GM11168 (cell line): ENCODE data around the gene MS4A7.

ENCODE experiments used
- in situ Hi-C: fragments of 300-500 bp; cut with MboI; formaldehyde crosslinking; loops from one replicate; pipeline ENCODE4 v1.12.0; 2022; ENCODE audit warnings: low sequenced_read_pairs; ENCODE audit not compliant: unreplicated experiment

MS4A7 gene

GRCh38 chr11:60367896-60368295 lies 10.4 kb upstream of the MS4A7 start:
- in situ Hi-C loops = no loop called here

DNA sequence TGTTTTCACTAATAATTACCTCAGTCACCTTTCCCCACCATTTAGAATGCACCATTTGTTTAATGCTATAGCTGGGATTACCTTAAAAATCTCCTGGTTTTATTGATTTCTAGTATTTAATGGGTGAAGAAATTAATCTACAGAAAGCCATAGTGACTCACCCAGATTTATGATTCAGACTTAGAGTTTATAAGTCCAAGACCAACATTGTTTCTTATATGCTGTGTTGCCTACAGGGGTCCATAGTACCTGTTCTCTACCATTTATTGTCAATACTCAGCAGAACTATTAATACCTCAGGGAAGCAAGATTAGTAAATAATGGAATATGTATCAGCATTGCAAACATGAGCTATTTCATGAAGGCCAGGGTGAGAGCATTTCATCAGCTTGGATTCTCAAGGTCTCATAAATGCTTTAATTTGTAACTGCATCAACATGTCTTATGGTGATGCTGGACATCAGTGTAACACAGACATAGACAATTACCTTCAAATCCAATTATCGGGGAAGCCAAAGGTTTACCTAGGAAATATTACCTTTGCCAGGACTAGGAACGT lies 8.0 kb upstream of the MS4A7 start:
- in situ Hi-C loops = no loop called here

GRCh38 chr11:60370811-60371298 lies 7.5 kb upstream of the MS4A7 start:
- in situ Hi-C loops = no loop called here

GRCh38 chr11:60371386-60371785 lies 6.9 kb upstream of the MS4A7 start:
- in situ Hi-C loops = no loop called here

DNA sequence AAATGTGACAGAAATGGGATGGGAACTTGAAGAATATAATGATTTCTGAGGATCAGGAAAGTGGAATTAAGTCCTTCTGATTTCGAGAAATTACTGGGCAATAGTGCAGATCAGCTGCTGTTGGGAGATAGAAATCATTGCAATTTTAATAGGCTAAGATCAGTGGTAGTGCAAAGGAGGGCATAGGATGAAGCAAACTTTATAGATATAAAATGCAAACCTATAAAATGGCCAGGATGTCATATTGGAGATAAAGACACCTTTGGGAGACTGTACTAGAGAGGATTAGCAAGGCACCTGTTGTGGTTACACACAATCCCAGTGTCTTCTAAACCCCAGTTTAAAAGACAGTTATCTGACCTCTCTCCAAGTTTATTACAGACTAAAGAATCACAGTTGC lies 6.5 kb upstream of the MS4A7 start:
- in situ Hi-C loops = no loop called here

GRCh38 chr11:60372767-60373166 lies 5.6 kb upstream of the MS4A7 start:
- in situ Hi-C loops = no loop called here

DNA sequence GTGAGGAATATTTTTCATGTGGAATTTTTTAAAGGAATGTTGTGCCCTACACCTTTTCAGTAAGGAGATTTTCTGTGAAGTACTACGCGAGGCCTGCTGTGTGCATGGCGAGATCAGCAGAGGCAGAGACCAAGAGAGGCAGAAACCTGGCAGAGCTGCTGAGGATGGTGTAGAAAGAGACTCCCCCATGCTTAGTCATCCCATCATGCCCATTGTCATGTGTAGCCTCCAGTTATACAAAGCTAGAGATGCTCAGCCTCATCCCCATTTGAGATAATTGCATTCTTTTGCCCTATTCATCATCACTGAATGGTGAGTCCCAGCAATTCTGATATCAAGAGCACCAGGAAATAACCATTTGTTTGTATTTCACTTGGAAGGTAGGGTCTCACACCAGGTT lies 3.0 kb upstream of the MS4A7 start:
- in situ Hi-C loops = no loop called here

GRCh38 chr11:60376601-60377000 lies 1.7 kb upstream of the MS4A7 start:
- in situ Hi-C loops = no loop called here

DNA sequence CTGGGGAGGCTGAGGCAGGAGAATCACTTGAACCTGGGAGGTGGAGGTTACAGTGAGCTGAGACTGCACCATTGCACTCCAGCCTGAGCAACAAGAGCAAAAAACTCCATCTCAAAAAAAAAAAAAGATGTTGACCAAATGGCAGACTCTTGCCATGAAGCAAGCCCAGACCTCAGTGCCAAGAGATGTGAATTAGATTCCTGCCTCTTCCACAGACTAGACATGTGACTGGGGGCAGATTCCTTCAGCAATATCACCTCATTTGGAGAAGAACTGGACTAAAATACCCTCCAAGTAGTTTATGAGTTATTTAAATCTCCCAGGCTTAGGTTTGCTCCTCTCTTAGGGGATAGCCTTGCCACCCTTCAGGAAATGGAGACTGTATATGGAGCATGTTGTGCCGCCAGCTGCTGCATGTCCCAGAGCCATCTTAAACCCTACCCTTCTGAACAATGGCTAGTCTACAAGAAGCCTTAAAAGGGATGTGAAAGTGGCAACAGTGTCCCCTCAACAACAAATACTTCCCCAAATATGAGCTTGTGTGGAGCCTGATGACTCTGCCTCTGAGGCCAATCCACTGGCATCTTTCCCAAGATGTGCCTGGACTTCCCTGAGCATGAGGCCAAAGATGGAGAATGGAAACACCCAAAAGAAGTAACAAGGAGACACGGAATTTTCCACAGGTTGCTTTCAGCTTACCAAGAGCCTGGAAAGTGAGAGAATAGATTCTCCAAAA lies 763 bp upstream of the MS4A7 start:
- in situ Hi-C loops = no loop called here

DNA sequence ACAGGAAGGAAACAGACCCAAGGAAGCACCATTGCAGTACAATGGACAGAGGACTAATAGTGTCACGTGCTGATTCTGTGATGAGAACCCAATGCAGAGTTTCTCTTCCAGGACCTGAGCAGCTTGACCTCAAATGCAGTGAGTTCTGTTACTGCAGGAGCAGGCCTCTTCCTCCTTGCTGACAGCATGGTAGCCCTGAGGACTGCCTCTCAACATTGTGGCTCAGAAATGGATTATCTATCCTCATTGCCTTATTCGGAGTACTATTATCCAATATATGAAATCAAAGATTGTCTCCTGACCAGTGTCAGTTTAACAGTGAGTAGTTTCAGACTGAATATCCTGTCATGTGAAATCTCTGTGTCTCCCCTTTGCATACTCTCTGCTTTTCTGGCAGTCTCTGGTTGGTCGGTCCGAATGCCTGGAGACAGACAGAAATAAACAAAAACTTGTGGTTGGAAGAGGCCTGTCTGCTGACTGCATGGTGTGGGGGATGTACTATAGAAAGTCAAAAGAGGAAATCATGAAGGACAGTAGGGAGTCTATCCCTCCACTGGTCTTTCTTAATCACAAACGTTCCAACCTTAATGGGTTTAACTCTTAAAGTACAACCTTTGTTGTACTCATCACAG lies 11.1 kb downstream of the MS4A7 start:
- in situ Hi-C loops = no loop called here

GRCh38 chr11:60390419-60390818 lies 12.1 kb downstream of the MS4A7 start:
- in situ Hi-C loops = no loop called here

GRCh38 chr11:60392361-60392760 lies 14.0 kb downstream of the MS4A7 start:
- in situ Hi-C loops = no loop called here

- in situ Hi-C loops = no loop called here
Measured at GRCh38 chr11:60393016-60393415, 14.7 kb downstream of the MS4A7 start.

DNA sequence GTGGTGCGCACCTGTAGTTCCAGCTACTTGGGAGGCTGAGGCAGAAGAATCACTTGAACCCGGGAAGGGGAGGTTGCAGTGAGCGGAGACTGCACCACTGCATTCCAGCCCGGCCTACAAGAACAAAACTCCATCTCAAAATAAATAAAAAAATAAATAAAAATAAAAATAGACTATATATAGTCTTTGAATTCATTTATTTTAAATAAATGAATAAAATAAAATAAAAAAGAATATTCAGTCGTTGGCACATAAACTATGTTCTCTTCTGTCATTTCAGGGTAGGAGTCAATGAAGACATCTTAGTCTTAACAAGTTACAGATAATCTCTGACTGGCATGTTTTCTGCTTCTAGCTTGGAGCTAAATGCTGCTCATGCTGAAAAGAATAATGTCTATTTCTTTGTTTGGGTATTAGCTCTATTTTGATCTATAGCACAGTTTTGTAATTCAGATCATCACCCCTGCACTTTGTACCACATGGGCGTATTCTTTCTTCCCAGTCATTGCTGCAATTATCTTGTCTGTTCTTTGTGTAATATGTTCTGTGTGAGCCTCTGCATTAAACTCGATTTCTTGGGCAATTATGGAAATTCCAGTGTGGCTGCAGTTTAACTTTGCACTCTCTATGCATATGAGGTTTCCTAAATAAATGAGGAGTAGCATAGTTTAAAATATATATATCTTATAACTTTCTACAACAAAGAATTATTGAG lies 16.5 kb downstream of the MS4A7 start:
- in situ Hi-C loops = no loop called here

DNA sequence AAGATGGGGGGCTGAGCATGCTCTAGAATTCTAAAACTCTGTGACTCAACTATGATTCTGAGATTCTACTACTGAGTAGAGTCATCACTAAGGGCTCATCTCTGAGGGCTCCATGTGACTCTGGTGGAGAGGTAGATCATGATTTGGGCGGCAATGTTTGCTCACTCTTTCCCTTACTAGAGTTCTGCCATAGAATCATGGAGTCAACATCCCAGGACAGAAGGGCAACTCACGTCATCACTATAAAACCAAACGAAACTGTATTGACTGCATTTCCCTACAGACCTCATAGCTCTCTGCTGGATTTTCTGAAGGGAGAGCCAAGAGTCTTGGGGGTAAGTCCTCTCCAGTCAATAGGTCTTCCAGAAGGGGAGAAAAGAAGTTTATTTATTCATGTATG lies 18.1 kb downstream of the MS4A7 start, which contains the start of gene MS4A14:
Gene MS4A14, plus strand, starts transcription at position 78 of the 400 bp plus-strand sequence. Its CDS starts 120 bp downstream, at position 198.
- in situ Hi-C loops = no loop called here

DNA sequence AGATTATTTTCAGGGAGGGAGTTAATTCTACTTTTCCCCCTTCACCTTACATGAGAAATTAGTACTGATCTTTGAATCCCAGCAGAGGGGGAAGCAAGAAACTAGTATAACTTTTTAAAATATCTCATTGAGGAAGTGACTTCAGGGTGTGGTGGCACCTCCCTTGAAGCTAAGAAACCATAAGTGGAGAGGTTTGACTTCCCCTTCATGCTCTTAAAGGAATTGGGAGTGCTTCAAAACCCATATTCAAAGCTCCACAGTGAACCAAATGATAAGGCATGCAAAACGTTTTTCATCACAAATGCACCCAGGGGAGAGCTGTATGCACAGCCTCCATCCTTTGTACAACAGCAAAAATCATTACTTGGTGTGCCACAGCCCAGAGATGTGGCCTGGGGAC lies 18.5 kb downstream of the MS4A7 start:
- in situ Hi-C loops = no loop called here

- in situ Hi-C loops = no loop called here
Measured at GRCh38 chr11:60420015-60420414, 41.7 kb downstream of the MS4A7 start.

GRCh38 chr11:60422609-60423008 lies 44.3 kb downstream of the MS4A7 start:
- in situ Hi-C loops = no loop called here

GRCh38 chr11:60428517-60428916 lies 50.2 kb downstream of the MS4A7 start:
- in situ Hi-C loops = no loop called here

DNA sequence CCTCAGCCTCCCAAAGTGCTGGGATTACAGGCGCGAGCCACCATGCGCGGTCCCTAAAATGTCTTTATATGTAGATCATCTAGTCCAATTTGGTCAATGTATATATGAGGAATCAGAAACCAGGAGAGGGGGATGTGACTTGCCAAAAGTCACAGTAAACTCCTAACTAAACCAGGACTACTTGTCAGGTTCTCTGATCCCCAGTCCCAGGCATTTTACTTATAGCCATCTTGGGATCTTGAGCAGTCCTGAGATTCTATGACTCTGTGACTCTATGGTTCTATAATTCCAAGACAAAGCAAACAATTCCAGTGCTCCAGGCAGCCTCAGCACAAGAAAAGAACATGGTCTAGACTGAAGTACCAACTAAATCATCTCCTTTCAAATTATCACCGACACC lies 50.9 kb downstream of the MS4A7 start, which contains the start of gene MS4A5:
Gene MS4A5, plus strand, starts transcription at position 301 of the 400 bp plus-strand sequence. CDS start 103 bp downstream, outside the sequence.
- in situ Hi-C loops = no loop called here

GRCh38 chr11:60431251-60431650 lies 52.9 kb downstream of the MS4A7 start:
- in situ Hi-C loops = no loop called here
